CMK (cell line): ENCODE results near the gene SLC1A6.
"Not testable (repeated sequence)": the region's sequence is repeated elsewhere in the genome, so short reads cannot be mapped to it uniquely, and the experiment has no call there.

Experiments
- DNase-seq: peaks from one replicate; pipeline ENCODE4 v3.0.0-alpha.2; 2010; ENCODE audit warnings: low read depth

SLC1A6 gene

DNA sequence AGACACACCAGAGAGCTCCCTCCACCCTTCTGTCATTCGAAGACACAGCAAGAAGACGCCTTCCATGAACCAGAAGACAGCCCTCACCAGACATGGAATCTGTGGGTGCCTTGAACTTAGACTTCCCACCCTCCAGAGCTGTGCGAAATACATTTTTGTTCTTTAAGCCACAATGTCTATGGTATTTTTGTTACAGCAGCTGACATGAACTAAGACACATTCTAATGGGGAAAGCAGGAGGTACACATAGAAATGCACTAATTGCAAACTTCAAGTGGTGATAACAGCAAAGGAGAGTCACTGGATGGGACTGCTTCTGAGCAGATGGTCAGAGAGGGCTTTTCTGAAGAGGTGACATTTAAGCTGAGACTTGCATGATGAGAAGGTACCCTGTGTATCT is 22.2 kb downstream of the SLC1A6 start:
- no peak for DNase-seq

DNA sequence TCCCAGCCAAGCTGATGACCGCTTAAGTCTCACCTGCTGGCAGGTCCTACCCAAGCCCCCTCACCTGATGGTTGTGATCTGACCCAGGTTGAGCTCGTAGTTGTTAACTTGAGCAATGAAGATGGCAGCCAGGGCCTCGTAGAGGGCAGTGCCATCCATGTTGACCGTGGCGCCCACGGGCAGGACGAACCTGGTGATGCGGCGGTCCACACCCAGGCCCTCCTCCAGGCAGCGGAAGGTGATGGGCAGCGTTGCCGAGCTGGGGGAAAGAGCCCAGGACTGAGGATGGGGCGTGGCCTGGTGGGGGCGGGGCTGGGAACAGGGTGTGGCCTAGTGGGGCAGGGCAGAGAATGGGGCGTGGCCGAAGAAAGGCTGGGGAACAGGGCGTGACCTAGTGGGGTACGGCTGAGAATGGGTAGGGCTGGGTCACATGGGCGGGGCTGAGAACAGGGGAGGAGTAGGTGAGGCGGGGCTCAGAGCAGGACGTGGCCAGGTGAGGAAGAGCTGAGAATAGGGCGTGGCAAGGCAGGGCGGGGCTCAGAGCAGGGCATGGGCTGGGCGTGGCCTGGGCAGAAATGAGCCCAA is 25.5 kb downstream of the SLC1A6 start:
- DNase-seq: no peak

DNA sequence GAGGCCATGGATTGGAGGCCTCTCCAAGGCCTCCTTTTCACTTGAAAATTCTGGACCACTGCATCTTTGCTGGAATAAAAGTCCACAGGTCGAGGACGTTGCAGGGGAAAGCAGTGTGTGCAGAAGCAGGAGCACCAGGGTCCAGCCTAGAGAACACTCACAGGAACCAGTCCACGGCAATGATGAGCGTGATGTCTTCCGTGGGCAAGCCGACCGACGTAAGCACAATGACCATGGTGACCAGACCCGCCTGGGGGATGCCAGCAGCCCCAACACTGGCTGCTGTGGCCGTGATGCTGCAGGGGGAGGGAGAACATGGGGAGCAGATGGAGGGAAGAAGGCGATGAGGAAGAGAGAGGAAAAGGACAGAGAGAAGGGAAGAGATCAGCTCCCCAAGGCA is 26.9 kb downstream of the SLC1A6 start:
- DNase-seq: no peak

DNA sequence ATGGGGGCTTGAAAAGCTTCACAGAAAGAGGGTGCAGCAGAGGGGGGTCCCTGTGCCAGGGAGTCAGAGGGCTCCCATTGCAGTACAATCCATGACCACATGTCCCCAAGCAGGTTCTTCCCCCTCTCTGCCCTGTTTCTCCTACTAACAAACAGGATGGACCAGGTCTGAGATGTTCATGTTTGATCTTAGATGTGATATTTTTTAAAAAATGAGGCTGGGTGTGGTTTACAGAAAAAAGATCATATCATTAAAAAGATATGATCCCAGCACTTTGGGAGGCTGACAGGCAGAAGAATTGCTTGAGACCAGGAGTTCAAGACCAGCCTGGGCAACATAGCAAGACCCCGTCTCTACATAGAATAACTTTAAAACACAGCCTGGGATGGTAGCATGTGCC is 29.2 kb downstream of the SLC1A6 start:
- no peak for DNase-seq

DNA sequence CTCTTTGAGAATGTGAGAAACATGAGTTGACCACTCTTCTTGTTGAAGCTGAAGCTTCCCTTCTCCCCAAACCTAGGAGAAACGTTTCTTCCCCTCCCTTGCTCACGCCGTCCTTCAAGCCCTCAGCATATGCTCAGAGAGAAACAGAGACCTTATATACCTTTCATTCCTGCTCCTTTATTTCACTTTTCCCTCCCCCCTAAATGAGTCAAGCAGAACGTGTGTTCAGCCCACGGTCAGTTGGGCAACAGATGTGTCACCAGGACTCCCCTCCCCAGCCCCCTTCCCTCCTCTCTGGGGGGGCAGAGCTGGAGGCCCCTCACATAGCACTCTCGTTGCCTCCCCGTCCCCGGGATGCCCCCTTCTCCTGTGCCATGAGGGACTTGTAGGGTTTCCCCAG is 29.8 kb downstream of the SLC1A6 start:
- no peak for DNase-seq

DNA sequence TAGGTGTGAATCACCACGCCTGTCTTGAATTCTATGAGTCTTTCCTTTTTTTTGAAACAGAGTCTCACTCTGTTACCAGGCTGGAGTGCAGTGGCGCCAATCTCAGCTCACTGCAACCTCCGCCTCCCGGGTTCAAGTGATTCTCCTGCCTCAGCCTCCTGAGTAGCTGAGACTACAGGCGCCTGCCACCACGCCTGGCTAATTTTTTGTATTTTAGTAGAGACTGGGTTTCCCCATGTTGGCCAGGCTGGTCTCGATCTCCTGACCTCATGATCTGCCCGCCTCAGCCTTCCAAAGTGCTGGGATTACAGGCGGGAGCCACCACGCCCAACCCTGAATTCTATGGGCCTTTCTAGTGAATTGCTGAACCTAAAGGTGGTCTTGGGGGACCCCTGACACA is 30.3 kb downstream of the SLC1A6 start:
- DNase-seq: not testable (repeated sequence)

DNA sequence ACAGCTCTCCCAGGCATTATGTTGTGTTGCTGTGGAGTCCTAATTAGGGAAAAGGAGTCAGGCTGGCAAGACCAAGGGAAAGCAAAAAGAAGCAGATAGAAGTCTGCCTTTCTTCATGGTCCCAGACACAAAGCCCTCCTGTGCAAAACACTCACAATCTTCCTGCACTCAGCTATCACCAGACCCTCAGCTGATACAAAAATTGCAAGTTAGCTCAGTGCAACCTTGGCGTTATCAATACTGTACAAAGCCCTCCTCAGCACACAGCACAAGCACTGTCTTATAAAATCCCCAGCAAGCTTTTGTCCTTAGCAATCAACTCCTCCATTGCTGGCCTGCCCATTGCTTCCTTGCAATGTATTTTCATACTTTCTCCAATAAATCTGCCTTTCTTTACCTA is 35.2 kb downstream of the SLC1A6 start:
- no peak for DNase-seq

DNA sequence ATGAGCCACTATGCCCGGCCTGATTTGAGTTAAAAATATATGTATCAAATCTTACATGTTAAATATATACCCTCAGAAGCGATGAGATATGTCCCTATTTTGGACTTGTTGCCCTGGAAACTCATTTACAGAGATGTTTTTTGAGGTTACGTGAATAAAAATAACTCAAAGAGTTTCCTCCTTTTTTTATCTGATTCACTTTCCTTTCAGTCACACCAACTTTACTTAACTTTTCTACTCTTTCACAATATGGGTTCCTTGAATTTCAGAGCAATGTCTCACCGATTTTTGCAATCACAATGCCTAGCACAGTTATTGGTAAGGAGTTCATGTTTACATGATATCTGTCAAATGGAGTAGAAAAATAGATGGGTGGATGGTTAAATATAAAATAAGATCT is 36.1 kb downstream of the SLC1A6 start:
- DNase-seq: no peak

DNA sequence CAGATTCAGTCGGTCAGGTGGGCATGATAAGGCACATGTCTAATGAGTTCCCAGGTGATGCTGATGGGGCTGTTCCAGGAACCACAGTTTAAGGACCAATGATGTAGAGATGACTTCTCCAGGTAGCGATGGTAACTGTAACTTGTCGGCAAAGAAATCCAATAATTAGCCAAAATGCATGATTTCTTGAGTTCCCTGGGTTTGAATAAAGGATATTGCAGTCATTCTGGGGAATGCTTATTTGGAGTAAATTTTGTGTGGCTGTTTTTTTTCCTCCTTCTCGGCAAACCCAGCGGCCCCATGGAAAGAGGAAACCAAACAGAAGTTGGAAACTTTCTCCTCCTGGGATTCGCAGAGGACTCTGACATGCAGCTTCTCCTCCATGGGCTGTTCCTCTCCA is 38.5 kb downstream of the SLC1A6 start, which contains the start of gene OR7C2:
OR7C2 (plus strand) TSS at position 301 of the 400 bp plus-strand sequence; CDS start at position 301, 0 bp downstream.
- no peak for DNase-seq

DNA sequence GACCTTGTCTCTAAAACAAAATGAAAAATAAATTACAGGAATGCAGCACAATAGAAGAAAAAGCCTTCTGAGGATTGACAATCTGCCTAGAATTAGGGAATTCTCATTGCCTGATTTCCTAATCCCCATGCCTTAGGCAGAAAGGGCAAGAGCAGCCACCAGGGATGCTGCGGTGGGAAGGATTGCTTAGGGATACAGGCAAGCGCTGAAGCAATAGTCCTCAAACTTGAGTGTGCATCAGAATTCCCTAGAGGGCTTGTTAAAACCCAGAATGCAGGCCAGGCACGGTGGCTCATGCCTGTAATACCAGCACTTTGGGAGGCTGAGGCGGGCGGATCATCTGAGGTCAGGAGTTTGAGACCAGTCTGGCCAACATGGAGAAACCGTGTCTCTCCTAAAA is 39.4 kb downstream of the SLC1A6 start:
- no peak for DNase-seq

DNA sequence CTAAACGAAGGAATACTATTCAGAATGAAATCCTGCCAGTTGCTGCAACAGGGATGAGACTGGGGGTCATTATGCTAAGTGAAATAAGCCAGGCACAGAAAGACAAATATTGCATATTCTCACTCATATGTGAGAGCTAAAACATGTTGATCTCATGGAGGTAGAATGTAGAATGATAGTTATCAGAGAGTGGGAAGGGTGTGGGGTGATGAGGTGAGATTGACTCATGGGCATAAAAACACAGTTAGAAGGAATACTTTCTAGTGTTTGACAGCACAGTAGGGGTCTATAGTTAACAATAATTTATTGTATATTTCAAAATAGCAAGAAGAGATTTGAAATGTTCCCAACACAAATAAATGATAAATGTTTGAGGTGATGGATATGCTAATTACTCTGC is 46.2 kb downstream of the SLC1A6 start:
- no peak for DNase-seq

DNA sequence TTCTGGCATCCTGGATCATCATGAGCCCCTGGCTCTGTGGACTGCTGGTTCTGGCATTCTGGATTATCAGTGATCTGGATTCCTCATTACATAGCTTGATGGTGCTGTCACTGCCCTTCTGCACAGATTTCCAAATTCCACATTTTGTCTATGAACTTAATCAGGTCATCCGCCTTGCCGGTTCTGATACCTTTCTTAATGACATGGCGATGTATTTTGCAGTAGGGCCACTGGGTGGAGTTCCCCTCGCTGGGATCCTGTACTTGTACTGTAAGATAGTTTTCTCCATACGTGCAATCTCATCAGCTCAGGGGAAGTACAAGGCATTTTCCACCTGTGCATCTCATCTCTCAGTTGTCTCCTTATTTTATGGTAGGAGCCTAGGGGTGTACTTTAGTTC is 62.8 kb downstream of the SLC1A6 start:
- no peak for DNase-seq

DNA sequence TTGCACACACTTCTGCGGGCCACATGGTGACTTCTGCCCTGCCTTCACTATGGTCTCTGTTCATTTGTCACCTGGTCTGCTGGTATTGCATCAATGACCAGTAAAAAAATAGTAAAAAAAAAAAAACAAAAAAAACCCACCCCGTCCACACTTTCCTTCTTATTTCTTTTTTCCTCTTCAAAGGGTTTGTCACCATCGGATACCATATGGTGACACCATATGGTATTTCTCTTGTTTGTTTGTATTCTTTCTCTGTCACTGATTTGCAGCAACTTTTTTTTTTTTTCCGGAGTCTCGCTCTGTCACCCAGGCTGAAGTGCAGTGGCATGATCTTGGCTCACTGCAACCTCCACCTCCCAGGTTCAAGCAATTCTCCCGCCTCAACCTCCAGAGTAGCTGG is 64.5 kb downstream of the SLC1A6 start:
- DNase-seq: no peak

DNA sequence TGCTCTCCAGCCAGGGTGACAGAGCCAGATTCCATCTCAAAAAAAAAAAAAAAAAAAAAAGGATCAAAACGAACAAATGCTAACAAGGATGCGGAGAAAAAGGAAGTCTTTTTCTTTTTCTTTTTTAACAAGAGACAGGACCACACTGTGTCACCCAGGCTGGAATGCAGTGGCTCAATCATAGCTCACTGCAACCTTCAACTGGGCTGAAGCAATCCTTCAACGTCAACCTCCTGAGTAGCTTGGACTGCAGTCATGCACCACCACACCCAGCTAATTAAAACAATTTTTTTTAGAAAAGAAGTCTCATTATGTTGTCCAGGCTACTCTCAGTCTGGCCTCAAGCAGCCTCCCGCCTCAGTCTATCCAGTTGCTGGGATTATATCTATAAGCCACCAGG is 73.0 kb downstream of the SLC1A6 start:
- DNase-seq: no peak

DNA sequence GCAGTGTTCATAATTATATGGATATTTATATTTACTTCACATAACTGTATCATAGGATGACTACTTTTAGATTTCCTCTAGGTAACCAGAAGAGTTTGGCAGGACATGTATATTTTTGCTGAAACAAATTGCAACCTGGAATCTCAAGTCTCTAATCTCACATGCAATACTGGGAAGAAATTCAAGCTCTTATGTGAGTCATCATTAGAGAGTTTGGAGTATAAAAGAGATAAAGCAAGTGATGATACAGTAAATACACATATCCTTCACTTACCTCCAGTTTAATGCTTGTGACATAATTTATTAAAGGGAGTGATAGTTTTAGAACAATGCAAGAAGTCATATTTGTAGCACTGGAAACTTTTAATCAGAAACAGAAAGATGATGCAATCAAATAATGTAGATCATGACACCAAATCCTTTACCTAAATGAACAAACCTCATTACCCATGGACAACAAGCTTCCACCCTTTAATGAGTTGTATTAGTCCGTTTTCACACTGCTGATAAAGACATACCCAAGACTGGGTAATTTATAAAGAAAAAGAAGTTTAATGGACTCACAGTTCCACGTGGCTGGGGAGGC is 77.9 kb downstream of the SLC1A6 start:
- no peak for DNase-seq
